ENCODE results near the gene TRANK1. TPM values are rescaled to one million over a fixed set of nuclear protein-coding genes. Genes with fewer than 3 reads are reported as not detected.

Gene TRANK1
- total RNA-seq, 4 donors from 2014 or later: 2.5 to 4.8 (median 3.7) TPM

DNA sequence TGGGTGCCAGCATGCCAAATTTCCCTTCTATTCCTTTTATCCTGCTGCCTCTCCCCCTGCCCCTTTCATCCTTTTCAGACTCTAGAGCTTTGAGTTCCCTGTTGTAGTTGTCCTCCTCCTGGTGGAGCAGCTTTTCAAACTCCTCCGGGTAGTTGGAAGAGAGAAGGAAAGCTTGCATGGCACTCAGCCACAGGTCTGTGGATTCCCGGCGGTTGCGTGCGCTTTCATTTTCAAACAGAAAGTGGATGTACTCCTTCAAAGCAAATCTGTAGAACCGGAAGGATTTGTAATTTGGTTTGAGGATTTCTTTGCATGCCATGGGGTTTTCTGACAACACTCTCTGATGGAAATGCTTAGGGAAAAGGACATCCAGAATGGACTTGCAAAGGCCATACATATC lies 112.4 kb downstream of the TRANK1 start:
- Histone ChIP-seq H3K4me1 (no peaks in the 10 kb centered on the region), H3K4me3 (no peak overlapping the region), H3K27me3 (no peaks in the 10 kb centered on the region), H3K9me3 (no peaks in the 10 kb centered on the region), H3K36me3 (peaks cover 54% of the 10 kb centered on the region), H3K27ac (no peak overlapping the region)
- WGBS: 93% methylated on average over 6 of the region's 6 CpGs
- TF ChIP-seq POLR2A (IDR thresholded peaks at IDR 0.05): no peak
- TF ChIP-seq, protein P1, sequence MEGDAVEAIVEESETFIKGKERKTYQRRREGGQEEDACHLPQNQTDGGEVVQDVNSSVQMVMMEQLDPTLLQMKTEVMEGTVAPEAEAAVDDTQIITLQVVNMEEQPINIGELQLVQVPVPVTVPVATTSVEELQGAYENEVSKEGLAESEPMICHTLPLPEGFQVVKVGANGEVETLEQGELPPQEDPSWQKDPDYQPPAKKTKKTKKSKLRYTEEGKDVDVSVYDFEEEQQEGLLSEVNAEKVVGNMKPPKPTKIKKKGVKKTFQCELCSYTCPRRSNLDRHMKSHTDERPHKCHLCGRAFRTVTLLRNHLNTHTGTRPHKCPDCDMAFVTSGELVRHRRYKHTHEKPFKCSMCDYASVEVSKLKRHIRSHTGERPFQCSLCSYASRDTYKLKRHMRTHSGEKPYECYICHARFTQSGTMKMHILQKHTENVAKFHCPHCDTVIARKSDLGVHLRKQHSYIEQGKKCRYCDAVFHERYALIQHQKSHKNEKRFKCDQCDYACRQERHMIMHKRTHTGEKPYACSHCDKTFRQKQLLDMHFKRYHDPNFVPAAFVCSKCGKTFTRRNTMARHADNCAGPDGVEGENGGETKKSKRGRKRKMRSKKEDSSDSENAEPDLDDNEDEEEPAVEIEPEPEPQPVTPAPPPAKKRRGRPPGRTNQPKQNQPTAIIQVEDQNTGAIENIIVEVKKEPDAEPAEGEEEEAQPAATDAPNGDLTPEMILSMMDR (IDR thresholded peaks at IDR 0.05): no peak
- TF ChIP-seq POLR2AphosphoS5 (IDR thresholded peaks at IDR 0.05): no peak
- TF ChIP-seq EP300 (IDR thresholded peaks at IDR 0.05): no peak
- DNase-seq (ENCODE audit: low spot score in 2 of 2): no peak

DNA sequence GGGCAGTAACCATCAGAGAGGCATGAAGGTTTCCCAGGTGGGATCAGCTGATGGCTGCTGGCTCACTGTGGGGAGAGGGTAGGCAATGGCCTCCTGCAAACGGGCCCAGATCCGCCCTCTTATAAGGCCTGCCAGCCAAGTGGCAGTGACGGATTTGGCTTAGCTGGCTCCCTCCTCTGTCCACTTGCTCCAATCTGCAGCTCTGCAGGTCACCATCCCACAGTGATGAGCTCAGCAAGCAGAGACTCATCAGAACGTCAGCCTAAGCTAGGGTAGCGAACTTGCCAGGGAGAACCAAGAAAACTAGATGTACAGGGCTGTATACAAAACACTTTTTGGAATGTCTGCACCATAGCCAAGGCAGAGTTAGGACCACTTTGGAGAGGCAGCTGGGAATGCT lies 117.7 kb downstream of the TRANK1 start:
- no peak for DNase-seq (ENCODE audit: low spot score in 2 of 2)
- TF ChIP-seq EP300 (IDR thresholded peaks at IDR 0.05) (no peak), POLR2AphosphoS5 (IDR thresholded peaks at IDR 0.05) (no peak), POLR2A (IDR thresholded peaks at IDR 0.05) (no peak)
- TF ChIP-seq, protein P1 (IDR thresholded peaks at IDR 0.05): no peak
- WGBS: 75% methylated on average over 3 of the region's 5 CpGs
- H3K27me3 ChIP-seq: no peaks in the 10 kb centered on the region
- no peak overlapping the region for H3K4me3 ChIP-seq
- no peaks in the 10 kb centered on the region for H3K9me3 ChIP-seq
- H3K27ac ChIP-seq: no peak overlapping the region
- H3K36me3 ChIP-seq: peaks cover 44% of the 10 kb centered on the region
- no peaks in the 10 kb centered on the region for H3K4me1 ChIP-seq

- H3K27me3 ChIP-seq: no peaks in the 10 kb centered on the region
- no peak overlapping the region for H3K4me3 ChIP-seq
- peaks cover 40% of the 10 kb centered on the region for H3K36me3 ChIP-seq
- no peak overlapping the region for H3K27ac ChIP-seq
- 95% methylated on average over 6 of the region's 6 CpGs for WGBS
- DNase-seq (ENCODE audit: low spot score in 2 of 2): no peak
- no peak for TF ChIP-seq EP300 (IDR thresholded peaks at IDR 0.05)
- no peak for TF ChIP-seq POLR2AphosphoS5 (IDR thresholded peaks at IDR 0.05)
- TF ChIP-seq, protein P1 (IDR thresholded peaks at IDR 0.05): no peak
- TF ChIP-seq POLR2A (IDR thresholded peaks at IDR 0.05): no peak
- H3K9me3 ChIP-seq: no peaks in the 10 kb centered on the region
- no peaks in the 10 kb centered on the region for H3K4me1 ChIP-seq
Observed at GRCh38 chr3:36826240-36826639, 118.6 kb downstream of the TRANK1 start.

DNA sequence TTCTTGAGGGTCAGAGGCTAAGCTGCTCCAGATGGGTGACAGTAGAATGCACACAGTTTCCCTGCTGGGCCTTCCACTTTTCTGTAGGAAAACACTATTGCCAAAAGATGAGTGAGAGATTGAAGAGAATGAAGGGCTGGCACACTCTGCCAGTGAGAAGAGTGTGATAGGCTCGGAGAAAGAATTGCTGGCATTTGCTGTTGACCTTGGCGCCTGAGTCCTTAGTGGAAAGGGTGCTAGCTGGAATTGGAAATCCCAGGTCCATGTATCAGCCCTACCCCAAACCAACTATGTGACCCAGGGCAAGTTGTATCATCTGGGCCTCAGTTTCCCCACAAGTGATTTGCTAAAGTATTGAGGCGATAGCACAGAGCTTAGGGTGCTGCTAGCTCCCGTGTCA lies 120.4 kb downstream of the TRANK1 start:
- no peaks in the 10 kb centered on the region for H3K4me1 ChIP-seq
- no peaks in the 10 kb centered on the region for H3K9me3 ChIP-seq
- 92% methylated on average over 4 of the region's 4 CpGs for WGBS
- H3K36me3 ChIP-seq: peaks cover 29% of the 10 kb centered on the region
- no peak overlapping the region for H3K4me3 ChIP-seq
- no peak for DNase-seq (ENCODE audit: low spot score in 2 of 2)
- TF ChIP-seq, protein P1 (IDR thresholded peaks at IDR 0.05): no peak
- TF ChIP-seq EP300 (IDR thresholded peaks at IDR 0.05) (no peak), POLR2AphosphoS5 (IDR thresholded peaks at IDR 0.05) (no peak), POLR2A (IDR thresholded peaks at IDR 0.05) (no peak)
- H3K27me3 ChIP-seq: no peaks in the 10 kb centered on the region
- H3K27ac ChIP-seq: no peak overlapping the region

DNA sequence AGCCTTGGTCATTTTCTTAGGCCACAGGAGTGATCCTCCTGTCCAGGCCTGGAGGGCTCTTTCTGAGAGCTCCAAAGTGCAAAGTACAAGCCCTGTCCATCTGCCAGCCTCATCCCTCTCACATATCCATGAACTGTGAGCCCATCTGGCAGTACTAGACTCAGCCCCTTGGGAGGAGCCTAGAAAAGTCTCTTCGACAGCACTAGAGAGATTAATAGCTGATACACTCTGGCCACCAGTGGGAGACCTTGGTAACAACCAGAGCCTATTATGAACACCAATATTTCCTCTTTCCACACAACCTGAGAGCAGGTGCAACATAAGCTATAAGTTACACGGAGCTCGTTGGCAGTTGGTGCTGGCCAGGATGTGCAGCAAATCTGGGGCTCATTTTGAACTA lies 121.0 kb downstream of the TRANK1 start:
- TF ChIP-seq POLR2A (IDR thresholded peaks at IDR 0.05) (no peak), POLR2AphosphoS5 (IDR thresholded peaks at IDR 0.05) (no peak), EP300 (IDR thresholded peaks at IDR 0.05) (no peak)
- TF ChIP-seq, protein P1 (IDR thresholded peaks at IDR 0.05): no peak
- H3K27ac ChIP-seq: no peak overlapping the region
- no peak overlapping the region for H3K4me3 ChIP-seq
- no peak for DNase-seq (ENCODE audit: low spot score in 2 of 2)
- H3K27me3 ChIP-seq: no peaks in the 10 kb centered on the region
- no peaks in the 10 kb centered on the region for H3K9me3 ChIP-seq
- H3K4me1 ChIP-seq: no peaks in the 10 kb centered on the region
- peaks cover 24% of the 10 kb centered on the region for H3K36me3 ChIP-seq
- 79% methylated on average over 3 of the region's 3 CpGs for WGBS

Data from suprapubic skin (tissue), 4 donors.